Fibroblast of skin of right biceps (primary cell): ENCODE results near the gene MTHFD1L.

Experiments
- DNase-seq: peaks from one replicate; pipeline ENCODE4 v3.0.0-alpha.2; 2013

MTHFD1L gene

DNA sequence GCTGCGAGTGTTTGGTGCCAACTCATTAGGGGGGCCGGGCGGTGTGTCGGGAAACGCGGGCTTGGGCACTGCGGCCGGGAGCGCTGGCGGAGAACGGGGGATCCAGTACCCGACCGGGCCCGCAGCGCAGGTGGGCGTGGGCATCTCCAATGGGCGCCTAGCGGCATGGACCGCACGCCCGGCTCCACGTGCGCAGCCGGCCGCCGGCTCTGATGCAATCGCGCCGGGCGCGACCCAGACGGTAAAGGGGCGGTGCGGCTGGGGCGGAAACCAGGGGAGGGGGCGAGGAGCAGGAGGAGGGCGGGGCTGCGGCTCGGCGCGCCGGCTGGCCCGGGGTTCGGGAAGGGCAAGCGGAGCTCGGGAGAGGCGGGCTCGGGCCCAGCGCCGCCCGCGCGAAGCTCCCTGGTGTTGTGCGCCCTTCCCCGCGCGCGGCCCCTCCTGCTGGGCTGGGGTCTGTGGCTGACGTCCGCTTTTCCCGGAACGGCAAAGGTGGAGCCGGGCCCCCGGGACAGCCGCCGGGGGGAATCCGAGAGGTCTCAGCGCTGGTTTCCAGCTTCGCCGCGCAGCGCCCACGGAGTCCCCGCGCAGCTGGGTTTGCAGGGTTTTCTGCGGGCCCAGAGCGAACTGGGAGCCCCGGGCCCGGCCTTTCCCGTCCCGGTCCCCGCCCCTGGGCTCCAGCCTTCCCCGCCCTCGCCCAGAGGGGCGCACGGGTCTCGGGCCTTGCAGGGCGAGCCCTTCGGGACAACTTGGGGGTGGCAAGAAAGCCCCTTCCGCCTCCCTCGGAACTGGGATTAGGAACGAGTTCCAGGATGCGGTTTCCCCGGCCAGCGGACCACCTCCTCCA, 867 bp downstream of the MTHFD1L start:
- peak; percentile 95 for DNase-seq

DNA sequence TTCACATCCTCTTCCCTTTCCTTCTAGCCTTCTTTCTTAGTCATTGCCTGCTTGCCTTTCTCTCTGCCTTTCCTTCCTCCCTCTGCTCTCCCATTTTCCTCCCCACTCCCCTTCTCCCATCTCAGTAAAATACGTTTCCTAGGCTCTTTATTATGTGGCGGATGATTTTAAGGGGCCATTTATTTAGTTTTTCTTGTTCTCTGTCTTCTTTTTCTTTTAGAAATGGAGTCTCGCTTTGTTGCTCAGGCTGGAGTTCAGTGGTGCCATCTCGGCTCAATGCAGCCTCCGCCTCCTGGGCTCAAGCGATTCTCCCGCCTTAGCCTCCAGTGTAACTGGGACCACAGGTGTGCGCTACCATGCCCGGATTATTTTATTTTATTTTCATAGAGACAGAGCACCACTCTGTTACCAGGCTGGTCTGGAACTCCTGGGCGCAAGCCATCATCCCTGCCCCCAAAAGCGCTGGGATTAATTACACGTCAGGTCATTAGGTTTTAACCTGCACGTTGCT, 1.5 kb downstream of the MTHFD1L start:
- no peak for DNase-seq

DNA sequence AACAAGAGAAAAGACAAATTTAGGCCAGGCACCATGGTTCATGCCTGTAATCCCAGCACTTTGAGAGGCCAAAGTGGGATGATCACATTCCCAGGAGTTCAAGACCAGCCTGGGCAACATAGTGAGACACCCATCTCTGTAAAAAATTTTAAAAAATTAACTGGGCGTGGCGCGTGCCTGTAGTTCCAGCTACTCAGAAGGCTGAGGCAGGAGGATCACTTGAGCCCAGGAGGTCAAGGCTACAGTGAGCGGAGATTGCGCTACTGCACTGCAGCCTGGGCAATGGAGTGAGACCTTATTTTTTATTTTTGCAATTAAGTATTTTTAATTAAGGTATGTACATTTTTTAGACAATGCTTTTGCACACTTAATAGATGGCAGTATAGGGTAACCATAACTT, 3.3 kb downstream of the MTHFD1L start:
- no peak for DNase-seq

DNA sequence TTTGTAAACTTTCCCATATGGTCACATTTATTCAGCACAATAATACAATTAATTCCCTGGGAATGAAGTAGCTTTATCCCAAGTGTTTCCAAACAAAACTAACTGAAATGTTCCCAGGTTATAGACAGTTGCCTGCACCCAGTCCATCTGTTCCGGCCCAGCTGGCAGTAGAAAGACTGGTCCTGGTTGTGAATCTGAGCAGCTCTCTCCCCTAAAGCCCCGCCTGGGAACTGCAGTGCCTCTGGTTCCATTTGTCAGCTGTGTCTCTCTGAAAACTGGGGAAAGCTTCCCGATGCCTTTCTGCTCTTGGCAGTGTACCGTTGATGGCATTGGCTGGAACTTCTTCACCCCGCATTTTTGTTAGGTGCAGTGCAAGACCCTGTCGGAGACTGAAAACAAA, 8.7 kb downstream of the MTHFD1L start:
- no peak for DNase-seq

DNA sequence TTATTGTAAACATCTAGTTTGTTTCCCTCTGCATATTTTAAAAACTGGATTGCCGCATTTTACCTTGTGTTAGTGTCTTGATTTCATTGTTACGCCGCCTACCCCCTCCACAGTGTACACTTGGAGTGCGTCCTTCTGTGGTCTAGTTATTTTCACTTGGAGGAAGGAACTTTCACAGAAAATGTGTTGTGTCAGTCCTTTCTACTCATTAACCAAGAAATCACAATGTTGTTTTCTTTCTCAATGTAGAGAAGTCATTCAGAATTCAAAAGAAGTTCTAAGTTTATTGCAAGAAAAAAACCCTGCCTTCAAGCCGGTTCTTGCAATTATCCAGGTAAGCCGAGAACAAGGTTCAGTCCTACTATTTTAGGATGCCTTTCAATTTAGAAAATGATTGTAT, 10.3 kb downstream of the MTHFD1L start:
- DNase-seq = no peak

DNA sequence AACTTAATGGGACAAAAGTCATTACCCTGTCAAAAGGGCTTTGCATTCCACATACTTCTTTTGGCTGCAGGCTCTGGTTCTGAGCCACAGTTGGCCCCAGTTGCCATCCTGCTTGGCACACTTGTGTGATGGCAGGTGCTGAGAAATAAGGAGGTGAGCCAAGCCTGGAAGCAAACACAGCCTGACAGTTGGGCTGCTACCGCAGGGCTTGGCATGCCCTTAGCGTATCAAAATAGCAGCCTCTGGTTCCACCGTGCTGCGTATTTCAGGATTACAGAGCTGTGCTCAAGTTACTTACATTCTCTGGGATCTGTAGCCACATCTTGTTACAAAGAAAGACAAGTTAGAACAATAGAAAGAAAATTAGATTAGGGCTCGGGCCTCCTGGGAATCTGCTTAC, 11.1 kb downstream of the MTHFD1L start:
- DNase-seq = no peak

DNA sequence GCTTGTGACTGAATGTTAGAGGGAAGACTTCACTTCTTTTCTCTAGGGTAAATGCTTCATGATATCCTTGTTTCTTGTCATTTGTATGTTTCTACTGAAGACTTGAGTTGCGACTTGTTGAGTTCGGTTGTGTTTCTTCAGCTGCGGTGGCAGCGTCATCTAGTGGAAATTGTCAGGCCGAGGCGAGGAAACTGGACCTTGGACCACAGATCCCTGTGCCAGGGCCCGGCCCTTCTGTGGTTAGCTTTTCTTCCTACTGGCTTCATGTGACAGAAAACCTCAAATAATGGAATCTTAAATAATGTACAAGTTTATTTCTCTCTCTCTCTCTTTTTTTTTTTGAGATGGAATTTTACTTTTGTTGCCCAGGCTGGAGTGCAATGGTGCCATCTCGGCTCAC, 12.4 kb downstream of the MTHFD1L start:
- DNase-seq = no peak

DNA sequence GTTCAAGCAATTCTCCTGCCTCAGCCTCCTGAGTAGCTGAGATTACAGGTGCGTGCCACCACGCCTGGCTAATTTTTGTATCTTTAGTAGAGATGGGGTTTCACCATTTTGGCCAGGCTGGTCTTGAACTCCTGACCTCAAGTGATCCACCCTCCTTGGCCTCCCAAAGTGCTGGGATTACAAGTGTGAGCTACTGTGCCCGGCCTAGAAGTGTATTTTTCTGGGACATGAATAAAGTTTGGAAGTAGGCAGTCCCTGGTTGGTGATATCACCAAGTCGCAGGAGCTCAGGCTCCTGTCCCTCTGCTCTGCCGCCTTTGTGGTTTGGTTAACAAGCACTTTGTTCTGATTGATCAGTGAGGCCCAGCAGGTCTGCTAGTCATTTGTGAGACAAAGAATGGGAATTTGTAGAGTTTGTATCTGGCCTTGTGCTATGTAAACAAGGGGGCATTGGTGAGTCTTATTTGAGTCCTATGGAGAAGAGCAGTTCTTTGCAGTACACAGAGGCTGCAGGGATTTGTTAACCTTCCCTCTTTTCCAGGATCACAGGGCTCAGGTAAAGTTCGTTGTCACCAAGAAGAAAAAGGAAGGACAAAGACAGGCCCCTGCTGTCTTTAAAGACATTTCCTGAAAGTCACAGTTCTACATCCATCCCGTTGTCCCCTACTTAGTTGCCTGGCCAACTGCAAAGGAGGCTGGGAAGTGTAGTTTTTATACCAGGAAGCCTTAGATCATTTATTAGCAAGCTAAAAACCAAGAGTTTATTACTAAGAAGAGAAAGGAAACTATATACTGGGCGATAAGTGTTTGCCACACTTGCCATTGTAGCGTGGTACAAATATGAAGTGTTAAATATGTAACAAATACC, 13.1 kb downstream of the MTHFD1L start:
- DNase-seq = no peak

DNA sequence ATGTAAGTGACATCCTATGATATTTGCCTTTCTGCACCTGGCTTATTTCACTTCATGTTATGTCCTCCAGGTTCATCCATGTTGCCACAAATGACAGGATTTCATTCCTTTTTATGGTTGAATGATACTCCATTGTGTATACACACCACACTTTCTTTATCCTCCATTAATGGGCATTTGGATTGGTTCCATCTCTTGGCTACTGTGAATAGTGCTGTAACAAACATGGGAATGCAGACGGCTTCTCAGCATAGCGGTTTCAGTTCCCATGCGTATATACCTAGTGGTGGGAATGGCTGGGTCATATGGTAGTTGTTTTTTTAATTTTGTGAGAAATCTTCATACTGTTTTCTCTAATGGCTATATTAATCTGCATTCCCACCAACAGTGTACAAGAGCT, 14.8 kb downstream of the MTHFD1L start:
- DNase-seq = no peak

DNA sequence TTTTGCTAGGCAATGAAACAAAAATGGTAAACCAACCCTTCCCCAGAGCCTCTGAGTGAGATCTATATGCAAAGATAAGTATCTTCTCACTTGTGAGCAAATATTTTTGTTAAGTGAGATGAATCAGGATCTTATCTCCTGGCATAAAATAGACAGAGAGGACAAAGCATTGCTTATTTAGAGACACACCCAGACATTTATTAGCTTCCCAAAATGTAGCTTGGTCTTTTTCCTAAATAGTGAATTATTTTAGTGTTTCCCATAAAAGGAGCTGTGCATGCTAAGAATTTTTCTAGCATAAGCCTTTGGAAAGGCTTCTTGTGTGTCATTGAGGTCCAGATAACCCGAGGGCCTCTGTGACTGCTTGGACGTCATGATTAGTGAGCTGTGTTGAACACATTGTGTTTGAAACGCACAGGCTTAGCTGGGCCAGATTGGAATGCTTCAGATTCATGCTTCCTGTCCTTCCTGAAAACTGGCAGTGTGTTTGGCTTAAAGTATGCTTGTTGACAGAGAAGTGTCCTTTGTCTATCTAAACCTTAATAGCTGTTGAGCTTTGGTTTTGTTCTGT, 16.5 kb downstream of the MTHFD1L start:
- peak; percentile 95 for DNase-seq

DNA sequence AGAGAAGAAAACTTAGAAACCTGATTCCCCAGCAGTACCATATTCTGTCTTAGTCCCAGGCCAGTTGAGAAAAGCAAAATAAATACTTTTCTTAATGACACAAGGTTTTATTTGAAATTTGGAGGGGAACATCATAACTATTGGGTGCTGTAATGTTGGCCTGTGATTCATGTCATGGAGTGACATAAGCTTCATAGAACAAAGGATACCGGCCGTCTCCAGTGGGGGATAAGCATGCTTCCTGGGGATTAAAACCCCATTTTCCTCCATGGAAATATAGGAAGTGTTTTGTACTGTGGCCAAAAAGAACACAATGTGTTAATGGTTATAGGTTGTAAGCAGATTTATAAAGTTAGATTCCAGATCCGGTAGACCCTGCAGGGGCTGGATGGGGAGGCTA, 18.0 kb downstream of the MTHFD1L start:
- peak; percentile 69 for DNase-seq

DNA sequence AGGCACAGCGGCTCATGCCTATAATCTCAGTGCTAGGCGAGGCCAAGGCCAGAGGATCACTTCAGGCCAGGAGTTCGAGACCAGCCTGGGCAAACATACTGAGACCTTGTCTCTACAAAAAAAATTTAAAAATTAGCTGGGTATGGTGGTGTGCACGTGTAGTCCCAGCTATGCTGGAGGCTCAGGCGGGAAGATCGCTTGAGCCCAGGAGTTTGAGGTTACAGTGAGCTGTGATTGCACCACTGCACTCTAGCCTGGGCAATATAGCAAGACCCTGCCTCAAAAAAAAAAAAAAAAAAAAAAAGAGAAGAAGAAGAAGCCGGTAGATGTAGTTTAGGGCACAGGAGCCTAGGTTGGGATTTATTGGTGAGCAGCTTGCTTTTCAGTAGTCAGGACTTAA, 20.7 kb downstream of the MTHFD1L start:
- DNase-seq = no peak

DNA sequence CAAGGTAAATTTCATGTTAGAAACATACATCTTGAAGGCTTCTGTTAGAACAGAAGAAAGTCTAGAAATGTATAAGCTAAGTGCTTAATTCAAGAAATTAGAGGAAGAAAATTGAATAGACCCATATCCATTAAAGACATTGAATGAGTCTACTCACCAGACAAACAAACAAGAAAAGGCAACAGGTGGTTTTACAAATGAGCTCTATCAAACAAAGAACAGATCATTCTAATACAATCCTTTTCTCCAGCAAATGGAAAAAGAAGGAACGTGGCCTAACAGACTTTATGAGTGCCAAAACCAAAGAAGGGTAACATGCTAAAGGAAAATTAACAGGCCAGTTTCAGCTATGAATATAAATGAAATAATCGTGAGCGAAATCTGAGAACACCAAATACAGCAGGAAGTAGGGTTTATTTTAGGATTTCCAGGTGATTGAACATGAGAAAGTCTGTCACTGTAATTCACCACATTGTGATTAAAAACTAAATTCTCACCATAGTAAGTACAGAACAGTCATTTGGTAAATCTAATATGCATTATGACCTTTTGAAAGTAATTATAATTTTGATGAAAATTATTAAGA, 22.6 kb downstream of the MTHFD1L start:
- no peak for DNase-seq

DNA sequence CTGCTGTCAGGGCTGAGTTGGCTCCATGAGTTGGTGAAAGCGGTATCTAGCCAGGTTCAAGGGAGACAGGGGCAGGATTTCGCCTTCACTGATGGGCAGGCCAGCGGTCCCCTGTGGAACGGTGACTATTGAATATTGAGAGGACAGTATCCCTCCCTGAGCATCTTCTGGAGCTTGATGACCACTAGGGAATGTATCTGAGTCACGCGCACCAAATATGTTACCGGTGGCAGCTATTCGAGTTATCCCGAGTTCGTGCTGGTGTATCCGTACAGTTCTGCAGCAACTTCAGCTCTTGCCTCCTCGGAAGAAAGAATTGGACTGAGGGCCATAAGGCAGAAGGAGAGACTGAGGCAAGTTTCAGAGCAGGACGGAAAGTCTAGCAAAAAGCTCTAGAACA, 24.8 kb downstream of the MTHFD1L start:
- DNase-seq = no peak

DNA sequence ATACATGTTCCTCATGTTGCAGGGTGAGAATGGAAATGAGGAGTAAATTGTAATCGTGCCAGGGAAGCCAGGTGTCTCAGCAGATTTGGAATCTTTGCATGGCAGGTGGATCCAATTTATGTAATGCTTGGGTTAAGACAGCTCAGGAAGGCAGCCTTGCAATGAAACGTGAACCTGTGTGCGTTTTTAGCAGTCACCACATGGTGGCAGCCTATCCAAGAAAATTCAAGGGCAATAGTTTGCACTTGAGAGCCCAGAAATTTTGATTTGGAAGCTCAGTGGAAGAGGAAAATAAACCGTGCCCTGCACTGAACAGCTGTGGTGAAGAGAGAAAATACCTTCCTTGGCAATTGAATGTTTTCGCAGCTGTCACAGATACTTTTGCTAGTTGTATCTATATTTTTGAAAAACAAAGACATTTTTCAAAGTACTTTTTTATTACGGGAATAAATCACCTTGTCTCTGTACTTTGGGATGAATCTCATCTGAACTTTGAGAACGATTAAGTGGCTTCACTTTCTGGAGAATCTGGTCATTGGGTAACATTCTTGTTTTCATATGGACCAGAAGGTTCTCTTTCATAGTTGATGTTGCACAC, 26.5 kb downstream of the MTHFD1L start:
- DNase-seq = peak; percentile 73

DNA sequence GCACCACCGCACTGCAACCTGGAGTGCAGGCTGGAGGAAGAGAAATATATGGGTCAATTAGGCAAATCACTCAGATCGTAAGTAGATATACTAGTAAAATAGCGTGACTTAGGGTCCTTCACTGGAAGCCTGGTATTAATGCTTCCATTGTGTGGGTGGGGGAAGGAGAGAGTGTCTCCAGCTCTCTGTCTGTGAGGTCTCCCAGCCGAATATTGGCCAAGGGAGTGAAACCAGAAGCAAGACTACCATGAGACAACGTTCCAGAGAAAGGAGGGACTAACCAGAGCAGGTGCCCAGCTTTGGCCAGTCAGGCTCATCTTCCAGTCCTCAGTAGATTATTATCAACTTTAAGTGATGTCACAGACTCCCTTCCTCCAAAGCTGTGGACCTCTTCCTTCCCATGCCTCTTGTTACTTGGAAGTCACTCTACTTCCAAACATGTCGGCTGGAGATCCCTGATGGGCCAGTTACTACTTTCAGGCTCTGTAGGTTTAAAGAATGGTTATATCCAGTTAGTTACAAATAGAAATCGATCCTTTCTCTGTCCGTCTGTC, 28.8 kb downstream of the MTHFD1L start:
- no peak for DNase-seq

DNA sequence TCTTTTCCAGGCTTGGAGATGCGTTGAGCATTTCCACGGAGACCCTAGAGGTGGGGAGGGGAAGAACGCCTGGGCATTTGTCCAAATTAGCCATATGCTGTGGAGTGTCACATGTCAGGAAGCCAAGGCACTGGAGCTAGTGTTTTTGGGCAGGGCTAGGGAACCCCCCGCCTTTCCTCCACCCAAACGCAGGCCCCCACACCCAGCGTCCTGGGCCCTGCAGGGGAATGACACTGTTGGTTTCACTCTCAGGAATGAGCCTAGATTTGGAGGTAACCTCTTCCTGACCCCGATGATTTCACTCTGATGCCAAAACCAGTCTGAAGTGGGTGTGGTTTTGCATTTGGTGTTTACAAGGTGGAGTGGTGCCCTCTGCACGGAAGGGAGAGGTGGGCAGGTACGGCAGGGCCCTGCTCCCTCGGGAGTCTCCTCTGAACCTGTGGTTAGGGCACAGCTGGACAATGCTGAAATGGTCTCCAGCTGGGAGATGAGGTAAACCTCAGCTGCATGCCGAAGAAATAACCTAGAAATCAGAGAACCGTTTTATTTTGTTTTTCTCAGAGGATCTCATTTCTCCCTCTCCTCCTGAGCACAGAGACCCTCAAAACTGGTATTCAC, 29.5 kb downstream of the MTHFD1L start:
- peak; percentile 65 for DNase-seq

DNA sequence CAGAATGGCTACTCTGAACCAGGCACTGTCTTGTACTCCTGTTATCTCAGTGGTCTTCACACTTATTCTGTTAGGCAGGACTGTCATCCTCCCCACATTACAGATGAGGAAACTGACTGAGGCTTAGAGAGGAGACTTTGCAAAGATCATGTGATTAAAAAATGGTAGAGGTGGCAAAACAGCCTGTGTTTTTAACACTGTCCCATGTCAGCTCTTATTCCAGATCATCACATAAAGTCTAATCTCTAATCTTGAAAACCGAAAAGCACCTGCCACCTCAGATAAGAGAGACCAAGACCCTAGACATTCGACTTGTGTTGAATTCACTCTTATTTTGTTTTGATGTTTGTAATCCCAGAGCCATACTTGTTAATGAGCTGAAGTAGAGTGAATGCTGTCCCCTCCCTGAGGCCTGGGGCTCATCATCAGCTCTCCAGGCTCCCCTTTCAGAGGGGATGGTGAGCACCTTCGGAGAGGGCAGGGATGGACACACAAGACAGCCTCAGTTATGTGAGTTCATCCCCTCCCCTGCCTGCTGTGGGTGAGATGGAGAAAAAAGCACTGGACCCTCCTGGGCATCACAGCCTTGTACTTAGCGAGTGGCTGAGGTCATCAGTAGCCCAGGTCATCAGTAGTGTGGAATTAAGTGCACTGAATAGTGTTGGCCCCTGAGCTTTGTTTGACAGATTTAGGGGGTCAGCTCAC, 30.6 kb downstream of the MTHFD1L start:
- DNase-seq = no peak

DNA sequence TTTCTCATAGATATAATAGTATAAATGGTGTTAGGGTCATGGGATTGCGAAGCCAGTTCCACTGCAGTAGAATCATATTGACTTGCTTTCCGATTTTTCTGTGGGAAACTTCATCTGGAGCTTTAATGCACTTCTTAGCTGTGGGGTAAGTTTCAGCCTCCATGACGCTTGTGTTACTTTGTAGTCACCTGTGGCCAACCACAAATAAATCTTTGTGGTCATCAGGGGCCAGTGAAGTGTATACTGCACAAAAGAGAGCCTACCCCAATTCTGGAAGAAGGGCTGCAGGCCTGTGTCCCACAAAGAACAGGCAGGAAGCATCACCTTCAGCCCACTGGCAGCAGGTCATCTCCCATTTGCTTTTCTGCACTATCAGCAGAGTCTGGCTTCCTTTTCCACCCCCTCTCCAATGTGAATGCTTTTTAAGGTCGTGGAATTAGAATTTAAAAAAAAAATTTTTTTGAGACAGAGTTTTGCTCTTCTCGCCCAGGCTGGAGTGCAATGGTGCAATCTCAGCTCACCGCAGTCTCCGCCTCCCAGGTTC, 32.0 kb downstream of the MTHFD1L start:
- DNase-seq = no peak

DNA sequence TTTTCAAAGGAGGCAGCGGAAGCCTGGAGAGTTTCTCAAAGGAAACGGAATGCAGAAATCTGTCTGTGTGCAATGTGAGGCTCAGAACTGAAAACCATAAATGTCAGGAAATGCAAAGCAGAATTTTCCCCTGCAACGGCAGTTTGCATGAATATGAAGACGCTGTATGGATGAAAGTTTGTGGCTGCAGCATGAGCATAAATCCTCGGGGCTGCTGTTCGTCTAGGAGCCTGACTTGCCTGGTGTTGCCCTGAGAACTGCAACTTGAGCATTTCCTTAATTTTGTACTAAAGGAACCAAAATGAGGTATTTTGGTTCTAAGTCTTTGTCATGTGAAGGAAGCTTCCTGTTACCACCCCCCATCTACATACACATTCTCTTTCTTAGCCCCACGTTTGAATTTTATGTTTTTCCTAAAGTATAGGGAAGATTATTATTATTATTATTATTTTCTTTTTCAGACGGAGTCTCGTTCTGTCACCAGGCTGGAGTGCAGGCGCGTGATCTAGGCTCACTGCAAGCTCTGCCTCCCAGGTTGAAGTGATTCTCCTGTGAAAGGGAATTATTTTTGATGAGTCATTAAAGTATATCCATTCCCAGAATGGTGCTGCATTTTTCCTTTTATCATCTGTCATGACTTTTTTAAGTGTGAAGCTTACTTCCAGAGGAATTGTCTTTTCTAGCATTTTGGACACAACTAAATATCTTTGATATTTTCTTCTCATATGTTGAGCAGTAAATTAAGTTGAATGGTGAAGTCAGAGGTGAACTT, 33.1 kb downstream of the MTHFD1L start:
- peak; percentile 75 for DNase-seq
